ENCODE measurements around the gene LYRM9.
"Not testable (repeated sequence)": the region's sequence is repeated elsewhere in the genome, so short reads cannot be mapped to it uniquely, and the experiment has no call there.

LYRM9 gene

DNA sequence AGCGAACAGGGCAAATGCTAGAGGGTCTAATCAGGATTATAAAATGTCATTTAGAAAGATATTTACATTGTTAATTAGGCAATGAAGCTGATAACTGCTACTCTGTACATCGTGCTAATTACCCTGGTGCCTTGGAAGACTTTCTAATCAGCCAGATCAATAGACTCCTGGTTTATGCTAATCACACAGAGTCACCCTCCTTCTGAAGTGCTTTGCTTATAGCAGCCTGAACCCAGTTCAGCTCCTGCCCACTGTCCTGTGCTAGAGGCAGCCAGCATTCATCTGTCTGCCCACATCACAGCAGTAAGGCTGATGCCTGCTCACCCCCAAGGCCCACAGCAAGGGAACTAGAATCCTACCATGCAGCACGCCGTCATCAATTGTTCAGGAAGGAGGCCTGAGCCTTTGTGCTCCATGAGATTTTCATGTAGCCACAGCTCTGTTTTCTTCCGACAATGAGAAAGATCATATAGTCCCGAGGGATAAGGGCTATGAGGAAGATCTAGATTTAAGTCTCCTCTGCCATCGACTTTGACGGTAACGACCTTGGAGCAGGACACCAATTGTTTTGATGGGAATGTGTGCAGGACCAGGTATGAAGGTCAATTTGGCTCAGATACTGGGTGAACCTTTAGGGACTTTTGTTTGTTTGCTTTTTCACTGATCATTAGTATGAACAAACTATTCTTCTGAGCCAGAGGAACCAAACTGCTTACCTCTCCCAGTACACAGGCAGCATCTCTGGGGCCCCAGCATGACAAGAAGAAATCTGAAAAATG is 12.5 kb upstream of the LYRM9 start:
- no peak for DNase-seq

DNA sequence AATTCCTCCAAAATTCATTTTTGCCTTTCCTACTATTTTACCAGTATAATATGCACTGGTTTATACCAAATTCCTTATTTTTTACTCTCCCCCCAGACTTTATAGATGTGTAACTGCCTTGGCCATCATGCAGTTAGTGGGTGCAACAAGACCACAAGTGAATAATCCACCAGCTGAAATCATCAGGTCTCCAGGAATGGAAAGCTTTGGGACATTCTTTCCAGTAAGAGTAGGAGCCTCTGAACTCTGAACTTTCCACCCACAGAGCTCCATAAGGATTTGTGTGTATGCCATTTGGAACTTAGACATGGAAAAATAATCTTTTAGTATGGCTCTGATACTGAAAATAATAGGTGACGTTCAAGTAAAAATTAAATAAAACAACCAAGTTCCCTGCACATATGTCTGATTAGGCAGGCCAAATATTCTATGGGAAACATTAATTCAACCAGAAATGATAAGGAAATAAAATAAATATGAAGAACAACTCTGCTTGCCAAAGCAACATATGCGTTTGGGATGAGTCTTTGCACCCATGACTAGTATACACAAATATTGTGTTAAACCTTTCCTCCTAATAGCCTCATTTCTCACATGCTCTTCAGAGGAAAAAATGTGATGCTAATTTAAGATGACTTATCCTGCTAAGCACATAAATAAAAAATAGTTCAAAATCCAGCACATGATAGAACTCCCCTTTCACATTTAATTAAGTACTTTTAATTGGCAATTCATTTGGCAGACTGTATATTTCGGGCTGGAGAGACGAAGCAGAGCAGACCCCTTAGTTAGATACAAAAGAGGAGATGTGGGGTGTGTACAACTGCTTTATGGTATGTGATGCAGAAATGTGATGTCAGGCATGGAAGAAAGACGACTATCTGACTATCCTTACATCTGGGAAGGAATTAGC is 11.6 kb upstream of the LYRM9 start:
- no peak for DNase-seq

DNA sequence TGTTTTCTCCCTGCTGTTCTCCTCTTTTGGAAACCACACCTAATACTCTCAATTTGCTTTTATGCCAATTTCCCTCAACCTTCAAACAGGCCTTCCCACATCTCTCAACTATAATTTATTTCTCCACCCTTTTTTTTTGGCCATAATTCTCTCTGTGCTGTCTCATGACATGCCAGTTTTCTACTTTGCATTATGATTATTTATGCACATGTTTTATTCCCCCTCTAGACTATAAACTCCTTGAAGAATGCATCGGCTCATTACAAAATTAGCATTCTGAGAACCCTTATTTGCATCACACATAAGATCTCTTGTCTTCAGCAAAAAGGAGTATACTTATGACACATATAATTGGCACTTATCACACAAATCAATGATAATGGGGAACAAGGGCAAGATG is 10.9 kb upstream of the LYRM9 start:
- DNase-seq = no peak

DNA sequence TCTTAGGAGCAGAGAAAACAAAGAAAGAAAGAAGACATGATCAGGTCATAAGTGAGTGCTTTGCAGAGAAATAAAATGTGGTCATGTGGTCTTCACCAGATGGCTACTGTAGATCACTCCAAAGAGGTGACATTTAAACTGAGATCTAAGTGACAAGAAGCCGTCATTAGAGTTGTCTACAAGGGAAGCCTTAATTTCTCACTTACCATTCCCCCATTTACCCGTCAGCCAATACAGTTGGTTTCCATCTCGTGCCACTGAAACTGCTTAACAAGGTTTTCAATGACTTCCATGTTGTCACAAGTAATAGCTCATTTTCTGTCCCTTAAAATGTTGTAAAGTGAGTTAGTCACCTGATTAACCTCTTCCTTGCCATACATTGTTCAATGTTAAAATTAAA is 6.4 kb upstream of the LYRM9 start:
- DNase-seq = no peak

DNA sequence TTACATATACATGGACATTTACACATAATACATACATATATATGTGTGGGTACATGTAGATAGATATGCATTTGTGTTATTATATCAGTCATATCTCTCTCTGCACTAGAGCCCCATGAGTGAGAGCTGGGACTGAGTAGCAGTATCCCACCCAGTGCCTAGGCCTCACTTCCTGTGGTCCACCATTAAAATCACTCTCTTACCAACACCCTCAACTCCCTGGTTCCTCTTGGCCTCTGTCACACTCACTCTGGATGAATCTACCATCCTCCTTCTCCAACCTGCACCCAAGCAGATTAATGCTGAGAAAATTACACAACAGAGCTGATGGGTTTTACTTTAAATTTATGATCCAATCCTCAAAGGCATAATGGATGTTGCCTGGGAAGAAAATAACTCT is 4.9 kb upstream of the LYRM9 start:
- no peak for DNase-seq

DNA sequence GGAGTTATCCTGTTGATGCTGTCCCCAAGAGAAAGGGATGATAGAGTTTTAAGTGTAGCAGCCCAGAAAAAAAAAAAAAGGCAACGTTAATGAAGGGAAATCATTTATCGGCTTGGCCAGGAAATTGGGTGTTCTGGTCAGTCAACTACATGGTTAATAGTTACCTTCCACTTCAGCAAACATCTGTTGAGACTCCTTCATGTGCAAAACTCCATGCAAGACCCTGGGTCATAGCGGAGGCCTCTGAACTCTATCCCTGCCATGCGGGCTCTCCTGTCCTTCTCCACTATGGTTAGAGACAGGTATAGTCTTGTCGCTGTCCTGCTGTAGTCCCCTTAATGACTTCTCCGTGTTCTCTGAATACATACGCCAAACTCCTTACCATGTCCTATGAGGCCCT is 3.5 kb upstream of the LYRM9 start:
- DNase-seq = no peak

DNA sequence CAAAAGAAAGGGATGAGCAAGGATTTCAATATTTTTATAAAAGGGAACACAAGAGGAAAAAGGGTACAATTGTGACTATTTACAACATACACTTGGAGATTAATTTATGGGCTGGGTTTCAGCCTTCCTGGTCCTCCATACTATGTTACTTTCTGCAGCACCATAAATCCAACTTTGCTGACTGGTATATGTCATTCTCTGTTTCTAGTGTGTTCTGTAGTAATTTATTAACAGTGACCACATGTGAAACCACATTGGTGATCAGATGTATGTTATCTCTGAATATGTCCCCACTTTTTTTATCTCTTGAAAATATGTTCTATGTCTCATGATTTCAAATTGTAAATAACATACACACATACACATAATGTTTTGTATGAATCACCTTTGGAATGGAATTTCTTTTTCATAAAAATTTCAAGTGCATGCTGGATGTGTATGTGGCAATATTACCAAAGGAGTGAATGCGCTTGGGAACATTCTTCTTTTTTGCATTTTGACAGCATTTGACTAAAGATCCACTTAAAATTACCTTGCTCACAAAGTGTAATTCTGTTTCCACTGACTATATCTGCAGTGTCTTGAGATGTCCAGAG is 2.9 kb upstream of the LYRM9 start:
- DNase-seq = no peak

DNA sequence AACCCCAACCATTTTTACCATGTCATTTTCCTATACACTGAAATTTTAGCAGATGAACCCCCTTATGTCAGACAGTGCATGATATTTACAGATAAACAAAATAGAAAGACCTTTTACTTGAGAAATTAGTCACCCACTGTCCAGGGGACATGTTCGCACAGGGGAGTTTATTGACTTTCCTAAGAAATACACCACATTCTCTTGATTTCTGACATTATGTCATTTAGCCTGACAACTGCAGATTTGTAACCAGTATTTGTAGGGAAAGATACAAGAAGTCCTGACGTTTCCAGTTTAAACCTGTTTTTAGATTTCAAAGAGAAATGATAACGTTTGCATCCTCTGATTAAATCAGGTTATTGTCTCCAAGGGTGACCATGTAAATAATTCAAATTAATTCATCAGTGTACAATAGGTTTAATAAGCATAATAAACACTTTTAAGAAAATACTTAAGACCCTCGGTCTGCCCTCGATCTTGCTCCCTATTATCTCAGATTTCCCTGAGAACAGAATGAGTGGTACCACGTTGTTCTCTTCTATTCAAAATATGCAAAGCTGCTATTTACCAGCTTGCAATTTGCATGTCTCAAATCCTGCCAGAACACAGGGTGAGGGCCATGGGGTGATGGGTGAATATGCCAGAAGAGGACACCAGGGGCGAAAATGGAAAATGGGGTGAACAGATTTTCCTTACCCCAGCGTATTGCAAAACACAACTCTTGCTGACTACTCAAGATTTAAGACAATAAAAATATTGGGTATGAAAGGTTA is 2.1 kb upstream of the LYRM9 start:
- no peak for DNase-seq

DNA sequence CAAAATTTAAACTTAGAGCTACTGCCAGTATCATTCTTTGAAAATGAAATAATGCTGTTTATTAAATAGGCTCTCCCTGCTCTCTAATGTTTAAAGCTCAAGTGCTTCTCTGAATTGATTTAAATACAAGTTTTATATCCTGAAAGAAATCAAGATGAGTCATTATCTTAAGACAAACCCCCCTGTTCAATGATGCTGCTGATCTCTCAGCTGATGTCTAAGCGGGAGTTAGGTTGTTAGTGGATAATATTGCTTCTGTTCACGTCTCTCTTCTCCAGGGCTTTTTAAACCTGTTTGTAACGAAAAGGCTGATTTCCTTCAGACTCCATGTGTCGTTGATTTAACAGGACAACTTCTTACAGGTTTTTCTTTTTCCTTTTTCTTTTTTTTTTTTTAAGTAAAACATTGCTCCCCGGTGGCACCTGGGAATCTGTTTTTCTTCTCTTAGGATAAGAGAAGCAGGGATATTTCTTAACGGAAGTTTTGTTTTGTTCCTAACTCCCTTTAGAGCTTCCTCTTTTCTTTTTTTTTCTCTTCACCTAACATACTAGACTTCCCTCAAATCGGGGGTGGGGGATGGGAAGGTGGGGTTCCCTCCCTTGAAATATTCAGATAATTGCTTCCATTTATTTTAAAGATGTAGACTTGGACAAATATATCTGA is 807 bp upstream of the LYRM9 start:
- DNase-seq = no peak

DNA sequence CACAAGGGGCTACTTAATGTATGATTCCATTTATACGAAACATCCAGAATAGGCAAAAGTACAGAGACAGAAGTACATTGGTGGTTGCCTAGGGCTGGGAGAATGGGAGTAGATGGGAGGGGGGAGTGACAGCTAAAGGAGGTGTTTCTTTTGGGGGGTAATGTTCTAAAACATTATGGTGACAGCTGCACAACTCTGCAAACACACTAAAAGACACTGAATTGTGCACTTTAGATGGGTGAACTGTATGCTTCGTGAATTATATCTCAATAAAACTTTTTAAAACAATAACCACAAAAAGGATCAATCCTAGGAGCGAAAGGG is 661 bp downstream of the LYRM9 start:
- no peak for DNase-seq

DNA sequence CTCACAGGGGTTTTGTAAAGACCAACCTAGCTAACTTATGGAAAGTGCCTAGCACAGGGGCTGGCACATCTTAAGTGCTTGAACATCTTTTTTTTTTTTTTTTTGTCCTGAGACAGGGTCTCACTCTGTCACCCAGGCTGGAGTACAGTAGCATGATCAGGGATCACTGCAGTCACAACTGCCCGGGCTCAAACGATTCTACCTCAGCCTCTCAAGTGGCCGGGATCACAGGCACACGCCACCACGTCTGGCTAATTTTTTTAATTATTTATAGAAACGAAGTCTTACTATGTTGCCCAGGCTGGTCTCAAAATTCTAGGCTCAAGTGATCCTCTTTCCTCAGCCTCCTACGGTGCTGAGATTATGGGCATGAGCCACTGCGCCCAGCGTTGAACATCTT is 1.3 kb downstream of the LYRM9 start:
- no peak for DNase-seq

DNA sequence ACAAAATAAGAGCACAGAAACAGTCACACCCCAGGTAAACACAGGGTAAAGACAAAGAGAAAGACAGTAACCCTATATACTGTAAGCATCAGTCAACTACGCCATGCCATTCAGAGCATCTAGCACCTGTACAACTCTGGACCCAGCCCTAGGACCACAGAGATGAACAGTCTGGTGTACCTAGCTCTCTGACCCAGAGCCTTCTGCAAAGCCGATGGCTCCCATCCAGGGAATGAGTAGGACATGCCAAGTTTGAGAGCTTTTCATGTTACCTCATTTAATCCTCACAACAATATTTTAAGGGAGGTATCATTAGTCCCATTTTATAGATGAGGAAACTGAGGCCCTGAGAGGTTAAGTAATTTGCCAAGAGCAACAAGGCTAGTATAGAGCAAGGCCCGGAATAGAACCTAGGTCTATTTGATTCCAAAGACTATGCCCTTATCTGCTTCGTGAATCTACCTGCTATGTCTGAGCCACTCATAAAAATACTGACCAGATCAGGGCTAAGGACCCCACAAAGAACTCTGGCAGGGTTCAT is 3.4 kb downstream of the LYRM9 start:
- DNase-seq = no peak

DNA sequence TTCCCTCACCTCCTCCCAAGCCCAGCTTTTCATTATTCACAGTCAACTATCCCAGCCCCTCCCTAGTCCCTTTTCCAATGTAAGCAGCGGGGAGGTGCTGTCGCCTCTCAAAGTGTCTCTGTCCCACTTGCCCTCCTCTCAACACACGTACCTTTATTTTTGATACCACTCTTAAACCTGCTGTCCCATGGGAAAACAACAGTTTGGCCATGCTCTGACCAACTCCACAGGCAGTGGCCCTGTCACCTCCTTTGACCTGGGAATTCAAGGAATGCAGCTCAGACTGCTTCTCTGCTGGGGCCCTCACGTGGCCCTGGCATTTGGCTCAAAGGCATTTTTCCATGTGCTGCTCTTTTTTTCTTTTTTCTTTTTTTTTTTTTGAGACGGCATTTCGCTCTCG is 4.2 kb downstream of the LYRM9 start:
- DNase-seq = no peak

DNA sequence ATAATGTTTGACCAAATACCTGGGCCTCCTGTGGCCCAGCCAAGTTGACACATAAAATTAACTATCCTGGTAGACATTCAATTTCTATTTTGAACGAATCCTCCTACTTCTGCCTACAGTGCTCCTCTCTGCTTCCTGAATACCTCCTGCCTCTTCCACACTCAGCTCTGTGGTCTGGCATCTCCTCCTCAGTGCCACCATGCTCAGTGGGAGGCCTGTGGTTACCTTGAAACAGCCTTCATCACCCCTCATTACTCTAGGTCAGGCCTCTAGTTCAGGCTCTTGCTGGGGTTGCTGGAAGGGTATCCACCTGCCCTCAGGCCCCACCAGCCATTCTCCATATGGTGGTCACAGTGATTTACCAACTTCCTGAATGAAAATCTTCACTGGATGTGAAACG is 5.1 kb downstream of the LYRM9 start:
- DNase-seq = no peak

DNA sequence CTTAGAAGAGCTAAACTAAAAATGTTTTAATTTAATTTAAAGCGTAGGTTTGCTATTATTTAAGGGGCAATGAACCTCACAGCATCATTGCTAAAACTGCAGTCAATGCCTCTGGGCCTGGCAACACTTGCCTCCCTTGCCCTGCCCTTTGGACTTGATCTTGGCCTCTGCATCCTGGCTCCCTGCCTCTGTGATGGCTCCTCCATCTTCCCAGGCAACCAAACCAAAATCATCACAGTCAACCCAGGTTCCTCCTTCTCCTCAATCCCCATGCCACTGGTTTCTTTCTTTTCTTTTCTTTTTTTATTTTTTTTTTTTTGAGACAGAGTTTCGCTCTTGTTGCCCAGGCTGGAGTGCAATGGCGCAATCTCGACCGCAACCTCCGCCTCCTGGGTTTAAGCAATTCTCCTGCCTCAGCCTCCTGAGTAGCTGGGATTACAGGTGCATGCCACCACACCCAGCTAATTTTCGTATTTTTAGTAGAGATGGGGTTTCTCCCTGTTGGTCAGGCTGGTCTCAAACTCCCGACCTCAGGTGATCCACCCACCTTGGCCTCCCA is 6.7 kb downstream of the LYRM9 start:
- not testable (repeated sequence) for DNase-seq

DNA sequence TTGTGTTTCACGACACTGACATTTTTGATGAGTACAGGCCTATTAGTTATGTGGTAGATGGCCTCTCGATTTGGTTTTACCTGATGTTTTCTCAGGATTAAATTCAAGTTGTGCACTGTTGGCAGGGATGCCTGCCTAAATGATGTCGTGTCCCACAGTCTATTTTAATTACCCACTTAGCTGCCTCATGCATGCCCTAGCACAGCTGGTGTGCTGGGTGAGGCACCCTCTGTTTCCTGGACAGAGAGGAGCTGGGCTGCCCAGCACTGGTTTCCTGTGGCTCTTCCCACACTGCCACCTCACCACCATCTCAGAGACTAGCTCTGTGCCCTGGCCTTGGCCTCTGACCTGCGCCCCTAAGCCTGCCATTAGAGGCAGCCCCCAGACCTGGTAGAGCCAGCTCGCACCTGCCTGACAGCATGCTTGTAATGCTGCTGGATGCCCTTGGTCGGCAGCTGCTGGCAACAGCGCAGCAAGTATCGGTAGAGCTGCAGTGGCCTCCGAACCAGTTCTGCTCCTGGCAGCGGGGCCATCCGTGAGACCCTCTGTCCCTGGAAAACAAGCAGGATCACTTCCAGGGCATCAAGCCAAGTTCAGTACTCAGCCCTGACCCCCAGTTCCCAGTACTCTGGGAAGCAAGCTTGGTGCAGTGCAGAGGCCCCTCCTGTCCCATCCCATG is 10.9 kb downstream of the LYRM9 start:
- DNase-seq = no peak

DNA sequence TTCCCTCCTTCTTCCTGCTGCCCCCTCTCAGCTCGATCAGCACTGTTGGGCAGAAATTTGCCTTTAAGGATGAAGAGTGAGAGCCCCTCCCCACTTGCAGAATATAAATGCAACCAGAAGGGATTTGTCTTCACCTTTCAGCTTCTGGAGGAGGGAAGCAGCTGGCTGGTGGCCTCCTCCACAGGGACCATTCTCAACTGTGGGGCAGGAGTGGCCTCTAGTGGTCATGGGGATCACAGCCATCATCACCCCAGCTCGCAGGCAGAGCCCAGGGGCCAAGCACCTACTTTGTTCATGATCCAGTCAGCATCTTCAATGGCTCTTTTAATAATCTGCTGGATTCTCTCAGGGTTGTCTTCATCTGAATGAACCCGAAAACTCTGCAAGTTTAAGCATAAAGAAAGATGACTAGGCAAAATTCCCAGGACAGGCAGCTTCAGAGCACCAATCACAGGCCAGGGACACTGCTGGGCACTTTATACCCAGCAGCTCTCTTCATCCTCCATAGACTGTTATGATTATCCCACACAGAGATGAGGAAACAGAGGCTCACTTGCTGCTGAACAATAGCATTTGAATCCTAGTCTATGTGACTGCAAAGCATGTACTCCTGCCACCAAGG is 13.1 kb downstream of the LYRM9 start:
- DNase-seq = peak; percentile 65 to 68

DNA sequence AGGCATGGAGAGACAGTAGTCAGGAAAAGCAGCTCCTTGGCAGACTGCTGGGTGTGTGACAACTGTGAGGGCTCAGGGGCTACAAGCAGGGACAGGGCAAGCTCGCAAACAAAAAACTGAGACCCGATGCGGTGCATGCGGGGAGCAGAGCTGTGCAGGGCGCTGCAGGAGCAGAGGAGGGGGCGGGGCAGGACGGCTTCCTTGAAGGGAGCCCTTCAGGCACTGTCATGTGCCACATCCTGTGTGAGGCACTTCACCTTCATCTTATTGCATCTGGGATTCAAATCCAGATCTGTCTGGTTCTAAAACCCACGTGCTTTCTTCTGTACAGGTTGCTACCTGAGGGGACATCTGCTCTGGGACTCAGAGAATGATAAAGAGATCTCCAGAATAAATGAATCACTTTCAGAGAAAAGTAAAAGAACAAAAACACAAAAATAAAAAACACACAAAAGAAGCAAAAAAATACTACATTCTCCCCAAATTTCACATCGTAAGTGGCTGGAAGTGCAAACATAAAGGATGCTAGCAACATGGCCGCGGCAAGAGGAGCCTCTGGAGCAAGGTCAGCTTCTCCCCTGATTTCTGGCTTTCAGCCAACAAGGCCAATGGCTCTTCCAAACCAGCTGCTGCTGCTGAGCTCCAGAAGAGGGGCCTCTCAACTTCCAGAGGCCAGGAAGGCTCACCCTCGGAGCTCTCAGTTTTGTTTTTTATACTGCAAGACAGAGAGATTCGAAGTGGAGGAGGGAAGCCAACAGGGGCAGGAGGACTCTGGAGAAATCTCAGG is 14.2 kb downstream of the LYRM9 start:
- peak in 1 of 2 donors; percentile 9 for DNase-seq

DNA sequence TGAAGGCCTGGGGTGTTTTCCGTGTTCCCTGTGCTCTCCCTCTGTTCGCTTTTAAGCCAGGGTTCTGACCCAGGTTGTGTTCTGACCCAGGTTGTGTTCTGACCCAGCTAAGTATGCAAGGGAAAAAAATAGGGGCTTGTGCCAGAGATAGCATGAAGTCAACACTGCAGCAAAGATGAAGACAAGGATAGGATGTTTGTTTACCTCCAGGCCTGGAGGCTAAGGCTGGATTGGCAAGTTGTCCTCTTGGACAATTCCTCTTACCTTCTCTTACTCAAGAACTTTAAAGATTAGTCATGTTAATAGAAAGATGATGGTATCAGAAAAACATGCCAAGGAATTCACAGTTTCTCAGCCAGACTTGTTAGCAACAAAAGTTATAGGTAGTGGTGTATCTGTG is 19.4 kb downstream of the LYRM9 start:
- no peak for DNase-seq

DNA sequence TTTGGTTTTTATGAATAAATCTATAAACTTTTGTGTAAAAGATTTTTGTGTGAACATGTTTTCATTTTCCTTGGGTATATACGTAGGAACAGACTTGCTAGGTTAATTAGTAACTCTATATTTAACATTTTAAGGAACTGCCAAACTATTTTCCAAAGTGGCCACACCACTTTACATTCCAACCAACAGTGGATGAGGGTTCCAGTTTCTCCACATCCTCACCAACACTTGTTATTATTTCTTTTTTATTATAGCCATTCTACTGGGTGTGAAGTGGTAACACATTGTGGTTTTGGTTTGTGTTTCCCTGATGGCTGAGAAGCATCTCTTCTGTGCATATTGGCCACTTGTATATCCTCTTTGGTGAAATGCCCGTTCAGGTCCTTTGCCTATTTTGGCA is 20.0 kb downstream of the LYRM9 start:
- DNase-seq = no peak
